K562 (cell line): ENCODE data around the gene APC2. TPM values are rescaled to one million over a fixed set of nuclear protein-coding genes. Genes with fewer than 3 reads are reported as not detected.
A peak's percentile ranks its signal among the peaks of the same experiment; 100 is the strongest.

Source experiments
- AFF1 ChIP-seq, 2 experiments: fragments of 450-650 bp; IDR thresholded peaks; 2 replicates each; pipeline ENCODE4 v1.6.1; 2018; ENCODE audit warnings: mild to moderate bottlenecking in 2 of 2, low read depth in 1 of 2; ENCODE audit not compliant: partially characterized antibody in 2 of 2
- DNMT1 ChIP-seq: fragments of 450-650 bp; IDR thresholded peaks from 2 replicates; pipeline ENCODE4 v1.6.1; 2016; ENCODE audit warnings: antibody characterized with exemption, mild to moderate bottlenecking
- E2F3 ChIP-seq: fragments of 250-450 bp; sonication (Bioruptor Pico); IDR thresholded peaks from 2 replicates; pipeline ENCODE4 v1.4.0; 2020; ENCODE audit warnings: mild to moderate bottlenecking
- HMG20B ChIP-seq: fragments of 250-450 bp; sonication (Bioruptor Pico); IDR thresholded peaks from 2 replicates; pipeline ENCODE4 v1.5.0; 2021; ENCODE audit warnings: mild to moderate bottlenecking
- MAFG ChIP-seq: fragments of 450-650 bp; conservative IDR thresholded peaks from 2 replicates; pipeline ENCODE4 v1.6.1; 2016; ENCODE audit warnings: missing genetic modification characterization, missing compliant biosample characterization
- MYBL2 ChIP-seq, 2 experiments: fragments of 450-650 bp in 1 of 2; sonication (generic) in 1 of 2; formaldehyde crosslinking in 1 of 2; IDR thresholded peaks; 2 replicates each; pipeline versions ENCODE4 v1.6.1 to v1.8.1; 2017 to 2022; ENCODE audit warnings: borderline replicate concordance in 1 of 2, inconsistent platforms in 1 of 2, low read depth in 1 of 2, mild to moderate bottlenecking in 1 of 2, missing genetic modification reagents in 1 of 2, moderate library complexity in 1 of 2
- NCOA2 ChIP-seq, 2 experiments: fragments of 450-650 bp; IDR thresholded peaks; 2 replicates each; pipeline ENCODE4 v1.6.1; 2018; ENCODE audit warnings: mild to moderate bottlenecking in 2 of 2, moderate library complexity in 1 of 2; ENCODE audit not compliant: partially characterized antibody in 2 of 2
- NRF1 ChIP-seq, 2 experiments: fragments of 450-650 bp; IDR thresholded peaks in 1 of 2; conservative IDR thresholded peaks in 1 of 2; 2 replicates each; pipeline ENCODE4 v1.6.1; 2014; ENCODE audit warnings: mild to moderate bottlenecking in 2 of 2
- PRDM10 ChIP-seq: fragments of 450-650 bp; IDR thresholded peaks from 2 replicates; pipeline ENCODE4 v1.6.1; 2018; ENCODE audit not compliant: partially characterized antibody
- RAD21 ChIP-seq, 2 experiments: fragments of 250-450 bp in 1 of 2; fragments of 450-650 bp in 1 of 2; sonication (Bioruptor Pico) in 1 of 2; formaldehyde crosslinking in 1 of 2; IDR thresholded peaks in 1 of 2; conservative IDR thresholded peaks in 1 of 2; 2 replicates each; pipeline versions ENCODE4 v1.4.0 to v1.8.0; 2020 to 2022; ENCODE audit warnings: mild to moderate bottlenecking in 2 of 2, moderate library complexity in 1 of 2
- SNRNP70 ChIP-seq: fragments of 200-400 bp; formaldehyde crosslinking; optimal IDR thresholded peaks from 2 replicates; pipeline ENCODE3; 2017; ENCODE audit warnings: low read depth, low read length
- ZBTB26 ChIP-seq: fragments of 450-650 bp; formaldehyde crosslinking; IDR thresholded peaks from 2 replicates; pipeline ENCODE4 v1.4.0; 2022; ENCODE audit warnings: missing genetic modification characterization
- ZFP36 ChIP-seq: fragments of 150-350 bp; IDR thresholded peaks from 2 replicates; pipeline ENCODE4 v1.6.1; 2018; ENCODE audit warnings: low read length, low read depth; ENCODE audit not compliant: partially characterized antibody
- ZFX ChIP-seq: sonication (generic); formaldehyde crosslinking; IDR thresholded peaks from 2 replicates; pipeline ENCODE4 v1.8.0; 2022; ENCODE audit warnings: mild to moderate bottlenecking, missing genetic modification reagents, moderate library complexity
- ZNF263 ChIP-seq: sonication (generic); formaldehyde crosslinking; IDR thresholded peaks from 2 replicates; pipeline ENCODE4 v1.8.0; 2022; ENCODE audit warnings: mild to moderate bottlenecking, missing genetic modification reagents, borderline replicate concordance
- ZNF347 ChIP-seq: fragments of 450-650 bp; formaldehyde crosslinking; IDR thresholded peaks from 2 replicates; pipeline ENCODE4 v1.4.0; 2020; ENCODE audit warnings: low read depth, mild to moderate bottlenecking, moderate library complexity
- ZNF444 ChIP-seq: fragments of 250-450 bp; sonication (Bioruptor Pico); IDR thresholded peaks from 2 replicates; pipeline ENCODE4 v1.4.0; 2020; ENCODE audit warnings: mild to moderate bottlenecking, moderate library complexity
- ZNF507 ChIP-seq: conservative IDR thresholded peaks from 2 replicates; pipeline ENCODE4 v1.6.1; 2017; ENCODE audit warnings: missing genetic modification characterization, missing compliant biosample characterization
- ZNF707 ChIP-seq: fragments of 250-450 bp; sonication (Bioruptor Pico); conservative IDR thresholded peaks from 2 replicates; pipeline ENCODE4 v1.8.0; 2022; ENCODE audit warnings: inconsistent platforms, mild to moderate bottlenecking, moderate library complexity
- polyA plus RNA-seq, 8 experiments: library from polyadenylated mRNA; depleted of rRNA in 4 of 8; stranded (reverse) in 5 of 8; unstranded in 3 of 8; fragments of >200 nt; fragmentation: Nextera tagmentation in 2 of 8; fragmentation: Illumina TruSeq in 1 of 8; extraction: Ambion mirVana in 2 of 8; extraction: Trizol in 1 of 8; gene quantifications; 2 replicates each; pipeline versions ENCODE4 v1.2.1 to v1.2.3, GENCODE V29; 2011 to 2014; ENCODE audit warnings: inconsistent platforms in 1 of 8, missing spikeins in 1 of 8
- total RNA-seq, 7 experiments: library from RNA; depleted of rRNA in 6 of 7; stranded (reverse); fragments of >200 nt in 6 of 7; fragmentation: Illumina TruSeq in 2 of 7; extraction: Trizol in 2 of 7; gene quantifications; 2 replicates each; pipeline versions ENCODE4 v1.2.1 to v1.2.3, GENCODE V29; 2011 to 2021; ENCODE audit warnings: low replicate concordance in 1 of 7

APC2 gene
- total and polyA plus RNA-seq, 9 of the 15 experiments (the other 6 are each of a cell fraction or from before 2014, with no cell fraction given), result 0.01 to 0.40 (median 0.05) TPM; not detected in 3

GRCh38 chr19:1492474-1493006, 42.6 kb downstream of the APC2 start (continued):
- TF ChIP-seq ZBTB26 (CRISPR knock-in tag) (no peak), AFF1 (IDR thresholded peaks at IDR 0.05; ENCODE audit: low read depth in 1 of 2, partially characterized antibody in 2 of 2) (no peak), SNRNP70 (no peak), RAD21 (CRISPR knock-in tag; conservative IDR thresholded peaks at IDR 0.05 in 1 of 2, IDR thresholded peaks at IDR 0.05 in 1 of 2) (no peak), MYBL2 (IDR thresholded peaks at IDR 0.05; ENCODE audit: low read depth) (no peak), MYBL2 (CRISPR knock-in tag; IDR thresholded peaks at IDR 0.05; ENCODE audit: borderline replicate concordance) (no peak), ZNF707 (no peak), ZNF347 (no peak), MAFG (tag) (no peak), NRF1 (conservative IDR thresholded peaks at IDR 0.05 in 1 of 2, IDR thresholded peaks at IDR 0.05 in 1 of 2) (peak in 1 of 2 experiments; percentile 9; a peak in 1 of 4 replicates), ZNF444 (CRISPR knock-in tag) (no peak), PRDM10 (no peak), ZFX (CRISPR knock-in tag) (peak; percentile 30; the same call in 1 of the 2 replicates), DNMT1 (no peak), HMG20B (no peak), ZFP36 (no peak), ZNF507 (tag) (no peak), ZNF263 (CRISPR knock-in tag) (peak; percentile 92), E2F3 (CRISPR knock-in tag) (no peak), NCOA2 (IDR thresholded peaks at IDR 0.05; ENCODE audit: partially characterized antibody in 2 of 2) (no peak)
